Activated naive CD8-positive, alpha-beta T cell treated with anti-CD3 and anti-CD28 coated beads for 36 hours (primary cell): ENCODE data around the gene PSMD5. TPM values are rescaled to one million over a fixed set of nuclear protein-coding genes. Genes with fewer than 3 reads are reported as not detected.

Experiments
- DNase-seq: peaks from one replicate; pipeline ENCODE4 v3.0.0; 2021
- H3K27ac Mint-ChIP-seq: one replicate; pipeline ENCODE4 v1.8.0; 2022; ENCODE audit warnings: mild to moderate bottlenecking, moderate library complexity, mixed read lengths
- H3K27me3 Mint-ChIP-seq: one replicate; pipeline ENCODE4 v1.8.0; 2022; ENCODE audit warnings: mild to moderate bottlenecking, mixed read lengths
- H3K36me3 Mint-ChIP-seq: one replicate; pipeline ENCODE4 v1.8.0; 2021; ENCODE audit warnings: mild to moderate bottlenecking, mixed read lengths
- H3K4me1 Mint-ChIP-seq: one replicate; pipeline ENCODE4 v1.8.0; 2021; ENCODE audit warnings: mixed read lengths
- H3K4me3 Mint-ChIP-seq: one replicate; pipeline ENCODE4 v1.8.0; 2022; ENCODE audit warnings: mild to moderate bottlenecking, moderate library complexity, mixed read lengths
- H3K9me3 Mint-ChIP-seq: one replicate; pipeline ENCODE4 v1.8.0; 2022; ENCODE audit warnings: mixed read lengths
- total RNA-seq, 2 experiments: library from RNA; stranded (reverse); gene quantifications; one replicate each; pipeline ENCODE4 v1.2.3, GENCODE V29; 2021

Gene PSMD5
- 10 to 100 TPM; 69.0 to 69.3 TPM for total RNA-seq

GRCh38 chr9:120842685-120843485, at the start of gene PSMD5:
Gene PSMD5 (minus strand): TSS chr9:120842922. CDS start chr9:120842909, 13 bp downstream.
- Mint-ChIP-seq H3K9me3 (peaks cover 5% of the 10 kb centered on the region), H3K27me3 (no peaks in the 10 kb centered on the region), H3K4me1 (peaks cover 69% of the 10 kb centered on the region), H3K36me3 (peaks cover 50% of the 10 kb centered on the region), H3K27ac (peak within 1 kb of the TSS; percentile 94), H3K4me3 (peak within 1 kb of the TSS; percentile 93)
- peak; percentile 96 for DNase-seq

- Mint-ChIP-seq H3K4me1 (peaks cover 85% of the 10 kb centered on the region), H3K4me3 (peak overlapping the region; percentile 82), H3K27me3 (peaks cover 7% of the 10 kb centered on the region), H3K36me3 (peaks cover 39% of the 10 kb centered on the region), H3K9me3 (peaks cover 4% of the 10 kb centered on the region), H3K27ac (peak overlapping the region; percentile 99)
- peak; percentile 49 for DNase-seq
Observed at GRCh38 chr9:120891884-120892747, 49.4 kb upstream of the PSMD5 start.

GRCh38 chr9:120891245-120891883, 48.6 kb upstream of the PSMD5 start:
- H3K9me3 Mint-ChIP-seq = peaks cover 3% of the 10 kb centered on the region

GRCh38 chr9:120890320-120891244, 47.9 kb upstream of the PSMD5 start:
- H3K36me3 Mint-ChIP-seq = peaks cover 32% of the 10 kb centered on the region
- H3K9me3 Mint-ChIP-seq = peaks cover 3% of the 10 kb centered on the region
- peaks cover 85% of the 10 kb centered on the region for H3K4me1 Mint-ChIP-seq
- H3K27me3 Mint-ChIP-seq = no peaks in the 10 kb centered on the region
- H3K4me3 Mint-ChIP-seq = peak overlapping the region; percentile 82
- peak; percentile 50 for DNase-seq
- peak overlapping the region; percentile 99 for H3K27ac Mint-ChIP-seq

More at GRCh38 chr9:120891245-120891883, 48.6 kb upstream of the PSMD5 start:
- peak; percentile 72 for DNase-seq
- Mint-ChIP-seq H3K27me3 (no peaks in the 10 kb centered on the region), H3K4me3 (peak overlapping the region; percentile 82), H3K4me1 (peaks cover 82% of the 10 kb centered on the region), H3K27ac (peak overlapping the region; percentile 99), H3K36me3 (peaks cover 32% of the 10 kb centered on the region)

- H3K27me3 Mint-ChIP-seq = no peaks in the 10 kb centered on the region
- peaks cover 79% of the 10 kb centered on the region for H3K4me1 Mint-ChIP-seq
- H3K36me3 Mint-ChIP-seq = peaks cover 35% of the 10 kb centered on the region
- DNase-seq = no peak
- peaks cover 3% of the 10 kb centered on the region for H3K9me3 Mint-ChIP-seq
- peak overlapping the region; percentile 82 for H3K4me3 Mint-ChIP-seq
- H3K27ac Mint-ChIP-seq = peak overlapping the region; percentile 99
Observed at GRCh38 chr9:120889606-120890271, 47.0 kb upstream of the PSMD5 start.

GRCh38 chr9:120888626-120889025, 45.9 kb upstream of the PSMD5 start:
- peak overlapping the region; percentile 99 for H3K27ac Mint-ChIP-seq
- peaks cover 35% of the 10 kb centered on the region for H3K36me3 Mint-ChIP-seq
- no peaks in the 10 kb centered on the region for H3K27me3 Mint-ChIP-seq
- peaks cover 3% of the 10 kb centered on the region for H3K9me3 Mint-ChIP-seq
- peaks cover 79% of the 10 kb centered on the region for H3K4me1 Mint-ChIP-seq
- no peak for DNase-seq
- no peak overlapping the region for H3K4me3 Mint-ChIP-seq

GRCh38 chr9:120886490-120886967, 43.8 kb upstream of the PSMD5 start:
- Mint-ChIP-seq H3K9me3 (no peaks in the 10 kb centered on the region), H3K36me3 (peaks cover 32% of the 10 kb centered on the region), H3K27me3 (no peaks in the 10 kb centered on the region), H3K4me1 (peaks cover 74% of the 10 kb centered on the region), H3K4me3 (no peak overlapping the region), H3K27ac (peak overlapping the region; percentile 78)
- no peak for DNase-seq

- H3K4me1 Mint-ChIP-seq = peaks cover 73% of the 10 kb centered on the region
- H3K27ac Mint-ChIP-seq = peak overlapping the region; percentile 78
- DNase-seq = no peak
- H3K27me3 Mint-ChIP-seq = no peaks in the 10 kb centered on the region
- H3K36me3 Mint-ChIP-seq = peaks cover 31% of the 10 kb centered on the region
- no peaks in the 10 kb centered on the region for H3K9me3 Mint-ChIP-seq
- no peak overlapping the region for H3K4me3 Mint-ChIP-seq
Observed at GRCh38 chr9:120885958-120886357, 43.2 kb upstream of the PSMD5 start.

- H3K9me3 Mint-ChIP-seq = peaks cover 1% of the 10 kb centered on the region
- no peaks in the 10 kb centered on the region for H3K27me3 Mint-ChIP-seq
- no peak overlapping the region for H3K4me3 Mint-ChIP-seq
- H3K36me3 Mint-ChIP-seq = peaks cover 35% of the 10 kb centered on the region
- no peak for DNase-seq
- no peak overlapping the region for H3K27ac Mint-ChIP-seq
- peaks cover 72% of the 10 kb centered on the region for H3K4me1 Mint-ChIP-seq
Observed at GRCh38 chr9:120885457-120885856, 42.7 kb upstream of the PSMD5 start.

GRCh38 chr9:120883608-120883996, 40.9 kb upstream of the PSMD5 start:
- Mint-ChIP-seq H3K27me3 (no peaks in the 10 kb centered on the region), H3K27ac (peak overlapping the region; percentile 78), H3K4me1 (peaks cover 72% of the 10 kb centered on the region), H3K4me3 (no peak overlapping the region), H3K36me3 (peaks cover 37% of the 10 kb centered on the region), H3K9me3 (peaks cover 1% of the 10 kb centered on the region)
- no peak for DNase-seq

GRCh38 chr9:120882935-120883607, 40.3 kb upstream of the PSMD5 start:
- no peaks in the 10 kb centered on the region for H3K27me3 Mint-ChIP-seq
- peaks cover 36% of the 10 kb centered on the region for H3K36me3 Mint-ChIP-seq
- peaks cover 72% of the 10 kb centered on the region for H3K4me1 Mint-ChIP-seq
- H3K9me3 Mint-ChIP-seq = peaks cover 1% of the 10 kb centered on the region
- H3K27ac Mint-ChIP-seq = peak overlapping the region; percentile 78
- no peak overlapping the region for H3K4me3 Mint-ChIP-seq
- no peak for DNase-seq

GRCh38 chr9:120879446-120879845, 36.7 kb upstream of the PSMD5 start:
- peaks cover 74% of the 10 kb centered on the region for H3K4me1 Mint-ChIP-seq
- no peak for DNase-seq
- H3K27ac Mint-ChIP-seq = peak overlapping the region; percentile 93
- no peaks in the 10 kb centered on the region for H3K27me3 Mint-ChIP-seq
- peaks cover 44% of the 10 kb centered on the region for H3K36me3 Mint-ChIP-seq
- peaks cover 1% of the 10 kb centered on the region for H3K9me3 Mint-ChIP-seq
- H3K4me3 Mint-ChIP-seq = peak overlapping the region; percentile 83
